ENCODE data around the gene MRPL50.

Gene MRPL50

DNA sequence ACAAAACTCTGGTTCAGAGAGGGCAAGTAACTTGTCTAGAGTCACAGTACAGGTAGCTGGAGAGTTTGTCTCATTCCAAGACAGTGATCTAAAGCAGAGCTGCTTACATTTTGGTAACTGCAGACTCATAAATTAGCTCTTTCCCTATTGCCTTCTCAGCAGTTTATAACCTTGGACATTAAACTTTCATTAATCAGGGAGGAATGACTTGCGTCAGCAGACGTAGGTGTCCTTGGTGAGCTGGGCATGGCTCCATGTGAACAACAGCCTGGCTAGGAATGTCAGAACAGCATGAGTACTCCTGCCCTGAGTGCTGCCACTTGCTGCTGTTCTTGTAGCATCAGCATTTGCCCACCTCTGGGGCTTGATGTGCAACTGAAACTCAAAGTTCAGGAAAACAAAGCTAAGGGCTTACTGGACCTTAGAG is 39.4 kb upstream of the MRPL50 start:
- no peak for TF ChIP-seq FOXP2 (optimal IDR thresholded peaks at IDR 0.05; ENCODE audit: control extremely low read depth, extremely low read length, insufficient read depth)
- TF ChIP-seq EZH2 (IDR thresholded peaks at IDR 0.05): no peak
- TF ChIP-seq POLR2AphosphoS5 (IDR thresholded peaks at IDR 0.05; ENCODE audit: borderline replicate concordance, low read depth, low read length): no peak
- Histone ChIP-seq H3K36me3 (ENCODE audit: insufficient read depth, low read length) (no peaks in the 10 kb centered on the region), H3K4me3 (no peak overlapping the region), H3K9ac (ENCODE audit: insufficient read length) (no peak overlapping the region), H3K27ac (no peak overlapping the region), H3K9me3 (ENCODE audit: low read depth, low read length) (no peaks in the 10 kb centered on the region)
- DNase-seq (ENCODE audit: low read depth, low spot score): no peak

DNA sequence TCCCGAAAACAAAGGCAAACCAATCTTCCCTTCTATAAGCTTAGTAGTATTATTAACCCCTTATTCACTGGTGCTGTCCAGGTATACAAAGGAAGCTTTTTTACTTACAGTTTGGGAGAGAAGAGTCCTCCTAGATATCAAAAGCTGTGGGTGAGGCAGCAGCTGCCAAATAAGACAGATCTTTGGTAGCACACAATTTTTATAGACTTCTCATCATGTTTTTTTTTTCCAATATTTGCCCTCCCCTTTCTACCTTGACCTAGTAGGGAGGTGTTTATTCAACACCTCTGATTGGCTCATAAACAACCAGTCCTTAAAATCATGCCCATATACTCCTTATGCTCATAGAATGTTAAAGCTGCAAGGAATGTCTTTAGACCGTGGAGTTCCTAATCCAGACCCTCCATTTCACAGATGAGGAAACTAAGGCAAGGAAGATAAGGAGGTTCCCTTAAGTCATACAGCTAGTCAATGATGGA is 37.2 kb upstream of the MRPL50 start, which contains the start of gene ALDOB:
TSS of gene ALDOB (minus strand) at position 174 of the 479 bp plus-strand sequence. CDS start 4,887 bp downstream, outside the sequence.
- Histone ChIP-seq H3K9ac (ENCODE audit: insufficient read length) (no peak within 1 kb of the TSS), H3K27ac (no peak within 1 kb of the TSS), H3K9me3 (ENCODE audit: low read depth, low read length) (no peaks in the 10 kb centered on the region), H3K4me3 (no peak within 1 kb of the TSS), H3K36me3 (ENCODE audit: insufficient read depth, low read length) (no peaks in the 10 kb centered on the region)
- TF ChIP-seq FOXP2 (optimal IDR thresholded peaks at IDR 0.05; ENCODE audit: control extremely low read depth, extremely low read length, insufficient read depth) (no peak), POLR2AphosphoS5 (IDR thresholded peaks at IDR 0.05; ENCODE audit: borderline replicate concordance, low read depth, low read length) (no peak), EZH2 (IDR thresholded peaks at IDR 0.05) (no peak)
- DNase-seq (ENCODE audit: low read depth, low spot score): no peak

DNA sequence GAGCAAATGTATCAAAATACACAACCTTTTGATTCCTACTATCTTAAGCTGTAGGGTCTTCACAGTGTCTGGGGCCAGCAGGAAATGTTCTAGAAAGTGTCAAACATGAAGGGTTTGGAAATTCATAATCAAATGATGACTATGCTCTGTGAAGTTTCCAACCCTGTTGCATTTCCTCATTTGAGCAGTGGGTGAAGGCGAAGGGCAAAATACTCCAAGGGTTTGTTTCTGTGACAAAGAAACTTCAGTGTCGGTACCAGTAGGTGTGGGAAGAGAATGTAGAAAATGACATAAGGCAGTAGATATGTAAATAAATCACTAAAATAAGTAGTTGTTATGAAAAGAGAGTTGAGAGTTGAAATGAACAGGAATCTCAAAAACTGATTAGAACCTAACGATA is 36.6 kb upstream of the MRPL50 start:
- H3K9ac ChIP-seq (ENCODE audit: insufficient read length): no peak overlapping the region
- H3K9me3 ChIP-seq (ENCODE audit: low read depth, low read length): no peaks in the 10 kb centered on the region
- H3K27ac ChIP-seq: no peak overlapping the region
- no peak for TF ChIP-seq EZH2 (IDR thresholded peaks at IDR 0.05)
- TF ChIP-seq POLR2AphosphoS5 (IDR thresholded peaks at IDR 0.05; ENCODE audit: borderline replicate concordance, low read depth, low read length): no peak
- TF ChIP-seq FOXP2 (optimal IDR thresholded peaks at IDR 0.05; ENCODE audit: control extremely low read depth, extremely low read length, insufficient read depth): no peak
- H3K4me3 ChIP-seq: no peak overlapping the region
- H3K36me3 ChIP-seq (ENCODE audit: insufficient read depth, low read length): no peaks in the 10 kb centered on the region
- no peak for DNase-seq (ENCODE audit: low read depth, low spot score)

DNA sequence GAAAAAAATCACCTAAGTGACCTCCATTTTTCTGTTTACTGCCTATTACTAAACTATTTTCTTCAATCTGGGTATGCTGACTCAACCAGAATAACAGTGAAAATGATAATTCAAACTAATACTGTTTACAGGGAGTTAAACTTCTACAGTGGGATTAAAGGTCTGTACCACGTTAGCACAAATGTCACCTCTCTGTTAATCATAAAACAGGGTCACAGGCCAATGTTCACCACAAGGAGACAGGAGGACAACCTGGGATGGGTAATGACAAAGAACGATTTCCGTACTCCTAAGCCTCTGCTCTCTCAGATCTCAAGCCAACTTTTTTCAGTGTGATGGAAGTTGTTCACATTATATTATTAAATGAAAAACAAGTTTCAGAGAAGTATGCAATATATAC is 34.8 kb upstream of the MRPL50 start:
- H3K36me3 ChIP-seq (ENCODE audit: insufficient read depth, low read length): no peaks in the 10 kb centered on the region
- no peak overlapping the region for H3K27ac ChIP-seq
- H3K9me3 ChIP-seq (ENCODE audit: low read depth, low read length): no peaks in the 10 kb centered on the region
- DNase-seq (ENCODE audit: low read depth, low spot score): no peak
- no peak overlapping the region for H3K9ac ChIP-seq (ENCODE audit: insufficient read length)
- no peak overlapping the region for H3K4me3 ChIP-seq
- TF ChIP-seq POLR2AphosphoS5 (IDR thresholded peaks at IDR 0.05; ENCODE audit: borderline replicate concordance, low read depth, low read length) (no peak), EZH2 (IDR thresholded peaks at IDR 0.05) (no peak), FOXP2 (optimal IDR thresholded peaks at IDR 0.05; ENCODE audit: control extremely low read depth, extremely low read length, insufficient read depth) (no peak)

DNA sequence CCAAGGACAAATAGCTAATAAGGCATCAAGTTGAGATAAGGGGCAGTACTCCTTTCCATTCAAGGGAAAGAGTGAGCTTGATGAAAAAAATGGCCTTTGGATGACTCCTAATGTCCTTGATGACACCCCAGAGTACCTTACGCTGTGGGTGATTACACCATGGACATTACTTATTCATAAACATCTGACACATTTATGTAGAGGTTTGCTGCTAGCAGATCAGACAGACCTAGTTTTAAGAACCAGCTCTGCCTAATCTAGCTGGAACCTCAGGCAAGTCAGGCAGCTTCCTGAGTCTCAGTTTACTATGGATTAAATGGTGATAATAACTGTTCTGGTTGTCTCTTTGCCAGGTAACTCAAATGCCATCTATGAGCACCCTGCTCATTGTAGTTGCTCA is 34.3 kb upstream of the MRPL50 start:
- H3K9ac ChIP-seq (ENCODE audit: insufficient read length): no peak overlapping the region
- no peak overlapping the region for H3K4me3 ChIP-seq
- H3K36me3 ChIP-seq (ENCODE audit: insufficient read depth, low read length): no peaks in the 10 kb centered on the region
- no peak overlapping the region for H3K27ac ChIP-seq
- DNase-seq (ENCODE audit: low read depth, low spot score): no peak
- no peak for TF ChIP-seq FOXP2 (optimal IDR thresholded peaks at IDR 0.05; ENCODE audit: control extremely low read depth, extremely low read length, insufficient read depth)
- no peak for TF ChIP-seq POLR2AphosphoS5 (IDR thresholded peaks at IDR 0.05; ENCODE audit: borderline replicate concordance, low read depth, low read length)
- no peak for TF ChIP-seq EZH2 (IDR thresholded peaks at IDR 0.05)
- H3K9me3 ChIP-seq (ENCODE audit: low read depth, low read length): no peaks in the 10 kb centered on the region

DNA sequence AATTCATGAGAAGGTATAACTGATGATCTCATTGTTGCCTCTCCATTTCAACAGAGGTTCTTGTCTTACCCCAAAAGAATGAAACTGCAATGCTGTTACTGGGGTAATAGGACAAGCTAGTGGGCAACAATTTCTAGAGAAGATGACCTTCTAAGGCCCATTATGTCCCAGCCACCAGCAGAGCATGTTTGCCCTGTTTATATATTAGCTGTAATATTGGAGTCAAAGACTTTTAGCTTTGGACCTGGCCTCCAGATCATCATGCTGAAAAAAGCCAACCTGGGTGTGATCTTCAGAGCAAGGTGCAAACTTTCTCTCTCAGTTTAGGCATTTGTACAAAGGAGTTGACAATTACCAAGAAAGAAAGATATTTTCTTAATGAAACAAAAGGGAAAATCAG is 33.8 kb upstream of the MRPL50 start:
- Histone ChIP-seq H3K27ac (no peak overlapping the region), H3K9me3 (ENCODE audit: low read depth, low read length) (no peaks in the 10 kb centered on the region), H3K9ac (ENCODE audit: insufficient read length) (no peak overlapping the region), H3K36me3 (ENCODE audit: insufficient read depth, low read length) (no peaks in the 10 kb centered on the region), H3K4me3 (no peak overlapping the region)
- no peak for TF ChIP-seq EZH2 (IDR thresholded peaks at IDR 0.05)
- no peak for TF ChIP-seq FOXP2 (optimal IDR thresholded peaks at IDR 0.05; ENCODE audit: control extremely low read depth, extremely low read length, insufficient read depth)
- TF ChIP-seq POLR2AphosphoS5 (IDR thresholded peaks at IDR 0.05; ENCODE audit: borderline replicate concordance, low read depth, low read length): no peak
- DNase-seq (ENCODE audit: low read depth, low spot score): no peak

DNA sequence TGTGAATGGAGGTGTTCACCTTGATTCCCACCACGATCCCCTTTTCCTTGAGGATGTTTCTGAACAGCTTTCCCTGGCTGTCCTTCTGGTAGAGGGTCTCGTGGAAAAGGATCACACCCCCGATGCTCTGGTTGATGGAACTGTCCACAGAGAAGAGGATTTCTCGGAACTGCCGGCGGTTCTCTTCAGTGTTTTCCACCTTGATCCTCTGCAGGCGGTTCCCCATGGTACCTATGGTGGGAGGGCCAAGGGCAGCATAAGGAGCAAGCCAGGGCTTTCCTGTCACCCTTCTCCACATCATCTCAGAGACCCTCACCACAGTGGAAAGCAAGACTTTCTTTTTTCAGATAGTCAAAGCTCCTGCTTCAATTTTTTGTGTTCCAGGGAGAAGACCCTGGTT is 31.3 kb upstream of the MRPL50 start:
- no peaks in the 10 kb centered on the region for H3K9me3 ChIP-seq (ENCODE audit: low read depth, low read length)
- no peak for DNase-seq (ENCODE audit: low read depth, low spot score)
- TF ChIP-seq POLR2AphosphoS5 (IDR thresholded peaks at IDR 0.05; ENCODE audit: borderline replicate concordance, low read depth, low read length) (no peak), FOXP2 (optimal IDR thresholded peaks at IDR 0.05; ENCODE audit: control extremely low read depth, extremely low read length, insufficient read depth) (no peak), EZH2 (IDR thresholded peaks at IDR 0.05) (no peak)
- H3K27ac ChIP-seq: no peak overlapping the region
- H3K9ac ChIP-seq (ENCODE audit: insufficient read length): no peak overlapping the region
- no peak overlapping the region for H3K4me3 ChIP-seq
- no peaks in the 10 kb centered on the region for H3K36me3 ChIP-seq (ENCODE audit: insufficient read depth, low read length)

DNA sequence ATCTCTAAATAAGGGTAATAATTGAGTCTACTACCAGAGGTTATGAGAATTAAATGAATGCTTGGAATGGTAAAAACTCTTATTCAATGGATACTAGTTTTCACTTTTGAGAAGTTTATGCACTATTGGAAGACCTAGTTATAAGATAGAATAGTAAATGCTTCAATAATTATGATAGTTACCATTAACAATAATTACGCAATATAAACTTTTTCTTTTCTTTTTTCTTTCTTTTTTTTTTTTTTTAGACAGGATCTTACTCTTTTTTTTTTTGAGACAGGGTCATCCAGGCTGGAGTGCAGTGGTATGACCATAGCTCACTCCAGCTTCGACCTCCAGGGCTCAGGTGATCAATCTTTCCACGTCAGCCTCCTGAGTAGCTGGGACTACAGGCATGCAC is 30.5 kb upstream of the MRPL50 start:
- Histone ChIP-seq H3K27ac (no peak overlapping the region), H3K9ac (ENCODE audit: insufficient read length) (no peak overlapping the region), H3K4me3 (no peak overlapping the region), H3K9me3 (ENCODE audit: low read depth, low read length) (no peaks in the 10 kb centered on the region), H3K36me3 (ENCODE audit: insufficient read depth, low read length) (no peaks in the 10 kb centered on the region)
- TF ChIP-seq POLR2AphosphoS5 (IDR thresholded peaks at IDR 0.05; ENCODE audit: borderline replicate concordance, low read depth, low read length) (no peak), FOXP2 (optimal IDR thresholded peaks at IDR 0.05; ENCODE audit: control extremely low read depth, extremely low read length, insufficient read depth) (no peak), EZH2 (IDR thresholded peaks at IDR 0.05) (no peak)
- no peak for DNase-seq (ENCODE audit: low read depth, low spot score)

Measured in SK-N-MC (cell line).